ENCODE data around the gene CLEC5A. TPM values are rescaled to one million over a fixed set of nuclear protein-coding genes. Genes with fewer than 3 reads are reported as not detected.
"Not testable (repeated sequence)": the region's sequence is repeated elsewhere in the genome, so short reads cannot be mapped to it uniquely, and the experiment has no call there.

CLEC5A gene
- polyA plus RNA-seq, 4 donors: 0.01 to 0.09 TPM; not detected in 2

GRCh38 chr7:141906285-141906684 is 40.5 kb downstream of the CLEC5A start:
- Histone ChIP-seq H3K4me3 (ENCODE audit: low read depth in 1 of 3, low read length in 3 of 3) (no peak overlapping the region), H3K27ac (ENCODE audit: low read depth in 1 of 3, low read length in 2 of 3) (no peak overlapping the region), H3K9me3 (ENCODE audit: control insufficient read depth in 2 of 2, insufficient read depth in 1 of 2, low read depth in 1 of 2, low read length in 1 of 2) (no peaks in the 10 kb centered on the region), H3K27me3 (ENCODE audit: control insufficient read depth in 3 of 3, insufficient read depth in 3 of 3, low read length in 3 of 3) (no peaks in the 10 kb centered on the region), H3K36me3 (ENCODE audit: control insufficient read depth in 3 of 3, insufficient read depth in 2 of 3, low read depth in 1 of 3, low read length in 3 of 3) (no peaks in the 10 kb centered on the region), H3K4me1 (ENCODE audit: control insufficient read depth in 3 of 3, insufficient read depth in 2 of 3, low read depth in 1 of 3, low read length in 2 of 3) (no peaks in the 10 kb centered on the region)
- WGBS, 3 donors: 78 to 85% (median 82%) methylated on average over 4 of the region's 4 CpGs
- DNase-seq: no peak
- no peak for FAIRE-seq

- H3K4me3 ChIP-seq (ENCODE audit: low read depth in 1 of 3, low read length in 3 of 3); H3K9me3 ChIP-seq (ENCODE audit: control insufficient read depth in 2 of 2, insufficient read depth in 1 of 2, low read depth in 1 of 2, low read length in 1 of 2); DNase-seq; H3K4me1 ChIP-seq (ENCODE audit: control insufficient read depth in 3 of 3, insufficient read depth in 2 of 3, low read depth in 1 of 3, low read length in 2 of 3); H3K27ac ChIP-seq (ENCODE audit: low read depth in 1 of 3, low read length in 2 of 3); FAIRE-seq; H3K36me3 ChIP-seq (ENCODE audit: control insufficient read depth in 3 of 3, insufficient read depth in 2 of 3, low read depth in 1 of 3, low read length in 3 of 3); H3K27me3 ChIP-seq (ENCODE audit: control insufficient read depth in 3 of 3, insufficient read depth in 3 of 3, low read length in 3 of 3): not testable (repeated sequence)
- WGBS, 3 donors: 87 to 100% methylated on average over 2 to 3 of the region's 3 CpGs; no CpG with 5 or more reads in 1 of the 3 donors
Measured at GRCh38 chr7:141899366-141899765, 47.4 kb downstream of the CLEC5A start.

- WGBS, 3 donors: 72 to 86% (median 77%) methylated on average over 3 of the region's 3 CpGs
- no peaks in the 10 kb centered on the region for H3K4me1 ChIP-seq (ENCODE audit: control insufficient read depth in 3 of 3, insufficient read depth in 2 of 3, low read depth in 1 of 3, low read length in 2 of 3)
- no peak for FAIRE-seq
- no peaks in the 10 kb centered on the region for H3K27me3 ChIP-seq (ENCODE audit: control insufficient read depth in 3 of 3, insufficient read depth in 3 of 3, low read length in 3 of 3)
- no peaks in the 10 kb centered on the region for H3K36me3 ChIP-seq (ENCODE audit: control insufficient read depth in 3 of 3, insufficient read depth in 2 of 3, low read depth in 1 of 3, low read length in 3 of 3)
- DNase-seq: no peak
- H3K4me3 ChIP-seq (ENCODE audit: low read depth in 1 of 3, low read length in 3 of 3): no peak overlapping the region
- H3K9me3 ChIP-seq (ENCODE audit: control insufficient read depth in 2 of 2, insufficient read depth in 1 of 2, low read depth in 1 of 2, low read length in 1 of 2): no peaks in the 10 kb centered on the region
- no peak overlapping the region for H3K27ac ChIP-seq (ENCODE audit: low read depth in 1 of 3, low read length in 2 of 3)
Measured at GRCh38 chr7:141891336-141891735, 55.4 kb downstream of the CLEC5A start.

GRCh38 chr7:141889321-141889720 is 57.5 kb downstream of the CLEC5A start:
- no peaks in the 10 kb centered on the region for H3K27me3 ChIP-seq (ENCODE audit: control insufficient read depth in 3 of 3, insufficient read depth in 3 of 3, low read length in 3 of 3)
- no peak for DNase-seq
- no peak overlapping the region for H3K4me3 ChIP-seq (ENCODE audit: low read depth in 1 of 3, low read length in 3 of 3)
- WGBS, 3 donors: 91 to 97% (median 93%) methylated on average over 1 of the region's 1 CpG
- H3K4me1 ChIP-seq (ENCODE audit: control insufficient read depth in 3 of 3, insufficient read depth in 2 of 3, low read depth in 1 of 3, low read length in 2 of 3): no peaks in the 10 kb centered on the region
- H3K36me3 ChIP-seq (ENCODE audit: control insufficient read depth in 3 of 3, insufficient read depth in 2 of 3, low read depth in 1 of 3, low read length in 3 of 3): no peaks in the 10 kb centered on the region
- no peaks in the 10 kb centered on the region for H3K9me3 ChIP-seq (ENCODE audit: control insufficient read depth in 2 of 2, insufficient read depth in 1 of 2, low read depth in 1 of 2, low read length in 1 of 2)
- no peak overlapping the region for H3K27ac ChIP-seq (ENCODE audit: low read depth in 1 of 3, low read length in 2 of 3)
- FAIRE-seq: no peak

GRCh38 chr7:141884539-141885225 is 62.1 kb downstream of the CLEC5A start:
- H3K36me3 ChIP-seq (ENCODE audit: control insufficient read depth in 3 of 3, insufficient read depth in 2 of 3, low read depth in 1 of 3, low read length in 3 of 3): no peaks in the 10 kb centered on the region
- FAIRE-seq (no peak), DNase-seq (no peak)
- WGBS, 3 donors: 68 to 79% (median 75%) methylated on average over 5 of the region's 5 CpGs
- H3K27ac ChIP-seq (ENCODE audit: low read depth in 1 of 3, low read length in 2 of 3): no peak overlapping the region
- no peaks in the 10 kb centered on the region for H3K27me3 ChIP-seq (ENCODE audit: control insufficient read depth in 3 of 3, insufficient read depth in 3 of 3, low read length in 3 of 3)
- no peaks in the 10 kb centered on the region for H3K4me1 ChIP-seq (ENCODE audit: control insufficient read depth in 3 of 3, insufficient read depth in 2 of 3, low read depth in 1 of 3, low read length in 2 of 3)
- no peaks in the 10 kb centered on the region for H3K9me3 ChIP-seq (ENCODE audit: control insufficient read depth in 2 of 2, insufficient read depth in 1 of 2, low read depth in 1 of 2, low read length in 1 of 2)
- H3K4me3 ChIP-seq (ENCODE audit: low read depth in 1 of 3, low read length in 3 of 3): no peak overlapping the region

GRCh38 chr7:141880960-141881359 is 65.8 kb downstream of the CLEC5A start:
- Histone ChIP-seq H3K27me3 (ENCODE audit: control insufficient read depth in 3 of 3, insufficient read depth in 3 of 3, low read length in 3 of 3) (no peaks in the 10 kb centered on the region), H3K9me3 (ENCODE audit: control insufficient read depth in 2 of 2, insufficient read depth in 1 of 2, low read depth in 1 of 2, low read length in 1 of 2) (no peaks in the 10 kb centered on the region), H3K4me1 (ENCODE audit: control insufficient read depth in 3 of 3, insufficient read depth in 2 of 3, low read depth in 1 of 3, low read length in 2 of 3) (no peaks in the 10 kb centered on the region), H3K4me3 (ENCODE audit: low read depth in 1 of 3, low read length in 3 of 3) (no peak overlapping the region), H3K36me3 (ENCODE audit: control insufficient read depth in 3 of 3, insufficient read depth in 2 of 3, low read depth in 1 of 3, low read length in 3 of 3) (no peaks in the 10 kb centered on the region), H3K27ac (ENCODE audit: low read depth in 1 of 3, low read length in 2 of 3) (no peak overlapping the region)
- 68 to 69% (median 69%) methylated on average over 5 of the region's 5 CpGs for WGBS, 3 donors
- DNase-seq (no peak), FAIRE-seq (no peak)

GRCh38 chr7:141877365-141877764 is 69.4 kb downstream of the CLEC5A start:
- FAIRE-seq: no peak
- H3K27me3 ChIP-seq (ENCODE audit: control insufficient read depth in 3 of 3, insufficient read depth in 3 of 3, low read length in 3 of 3): no peaks in the 10 kb centered on the region
- no peak for DNase-seq
- 72 to 95% (median 91%) methylated on average over 3 of the region's 3 CpGs for WGBS, 3 donors
- no peaks in the 10 kb centered on the region for H3K36me3 ChIP-seq (ENCODE audit: control insufficient read depth in 3 of 3, insufficient read depth in 2 of 3, low read depth in 1 of 3, low read length in 3 of 3)
- H3K9me3 ChIP-seq (ENCODE audit: control insufficient read depth in 2 of 2, insufficient read depth in 1 of 2, low read depth in 1 of 2, low read length in 1 of 2): no peaks in the 10 kb centered on the region
- no peaks in the 10 kb centered on the region for H3K4me1 ChIP-seq (ENCODE audit: control insufficient read depth in 3 of 3, insufficient read depth in 2 of 3, low read depth in 1 of 3, low read length in 2 of 3)
- no peak overlapping the region for H3K27ac ChIP-seq (ENCODE audit: low read depth in 1 of 3, low read length in 2 of 3)
- no peak overlapping the region for H3K4me3 ChIP-seq (ENCODE audit: low read depth in 1 of 3, low read length in 3 of 3)
